Renal cortex interstitium (tissue), 3 donors: ENCODE results near the gene LMOD1. TPM values are rescaled to one million over a fixed set of nuclear protein-coding genes. Genes with fewer than 3 reads are reported as not detected.

Source experiments
- polyA plus RNA-seq, 3 donors: library from polyadenylated mRNA; unstranded; fragments of 120-200 nt; gene quantifications; one replicate each; pipeline ENCODE4 v1.2.1, GENCODE V29; 2013; ENCODE audit not compliant: insufficient read length in 3 of 3

The LMOD1 gene
- polyA plus RNA-seq, 3 donors = 3.4 to 5.2 (median 4.3) TPM

Other genes starting within 250 kb of the LMOD1 start
- gene IPO9, start 117.4 kb downstream of the LMOD1 start, polyA plus RNA-seq = 10 to 100 TPM; 71.0 to 81.7 (median 74.0) TPM
- gene SHISA4, start 57.6 kb downstream of the LMOD1 start, polyA plus RNA-seq = 10 to 100 TPM; 12.6 to 16.5 (median 14.2) TPM
- 10 to 100 TPM; 62.9 to 67.9 (median 63.4) TPM for gene TIMM17A, start 9.0 kb upstream of the LMOD1 start, polyA plus RNA-seq
- 10 to 100 TPM; 62.5 to 69.6 (median 63.3) TPM for gene RNPEP, start 36.1 kb upstream of the LMOD1 start, polyA plus RNA-seq
- 10 to 100 TPM; 40.7 to 84.8 (median 40.8) TPM for gene ELF3, start 64.0 kb upstream of the LMOD1 start, polyA plus RNA-seq
- under 1 TPM in 2 of 3 donors, not detected in 1; 0.04 to 0.06 TPM for gene GPR37L1, start 176.4 kb upstream of the LMOD1 start, polyA plus RNA-seq
- gene ARL8A, start 198.2 kb upstream of the LMOD1 start, polyA plus RNA-seq = 10 to 100 TPM; 41.4 to 43.3 (median 42.3) TPM
- 1 to 10 TPM; 1.0 to 1.7 (median 1.0) TPM for gene PTPN7, start 214.1 kb upstream of the LMOD1 start, polyA plus RNA-seq
- 1 to 10 TPM in 2 of 3 donors, under 1 TPM in 1; 0.70 to 1.5 (median 1.0) TPM for gene LGR6, start 247.3 kb upstream of the LMOD1 start, polyA plus RNA-seq